NB4 (cell line): ENCODE data around the gene HYDIN.

Experiments used
- MYC ChIP-seq: IDR thresholded peaks from 2 replicates; pipeline ENCODE4 v1.6.1; 2011; ENCODE audit warnings: low read depth, low read length
- POLR2A ChIP-seq: IDR thresholded peaks from 2 replicates; pipeline ENCODE4 v1.6.1; 2011; ENCODE audit warnings: mild to moderate bottlenecking; ENCODE audit not compliant: insufficient read length; ENCODE audit errors: extremely low read depth
- TF ChIP-seq, protein P1 (sequence below): IDR thresholded peaks from one replicate; pipeline ENCODE4 v1.5.1; 2012; ENCODE audit warnings: low read depth, low read length

GRCh38 chr16:71185347-71185746, 45.2 kb downstream of the HYDIN start:
- TF ChIP-seq, protein P1, sequence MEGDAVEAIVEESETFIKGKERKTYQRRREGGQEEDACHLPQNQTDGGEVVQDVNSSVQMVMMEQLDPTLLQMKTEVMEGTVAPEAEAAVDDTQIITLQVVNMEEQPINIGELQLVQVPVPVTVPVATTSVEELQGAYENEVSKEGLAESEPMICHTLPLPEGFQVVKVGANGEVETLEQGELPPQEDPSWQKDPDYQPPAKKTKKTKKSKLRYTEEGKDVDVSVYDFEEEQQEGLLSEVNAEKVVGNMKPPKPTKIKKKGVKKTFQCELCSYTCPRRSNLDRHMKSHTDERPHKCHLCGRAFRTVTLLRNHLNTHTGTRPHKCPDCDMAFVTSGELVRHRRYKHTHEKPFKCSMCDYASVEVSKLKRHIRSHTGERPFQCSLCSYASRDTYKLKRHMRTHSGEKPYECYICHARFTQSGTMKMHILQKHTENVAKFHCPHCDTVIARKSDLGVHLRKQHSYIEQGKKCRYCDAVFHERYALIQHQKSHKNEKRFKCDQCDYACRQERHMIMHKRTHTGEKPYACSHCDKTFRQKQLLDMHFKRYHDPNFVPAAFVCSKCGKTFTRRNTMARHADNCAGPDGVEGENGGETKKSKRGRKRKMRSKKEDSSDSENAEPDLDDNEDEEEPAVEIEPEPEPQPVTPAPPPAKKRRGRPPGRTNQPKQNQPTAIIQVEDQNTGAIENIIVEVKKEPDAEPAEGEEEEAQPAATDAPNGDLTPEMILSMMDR: no peak
- TF ChIP-seq POLR2A (no peak), MYC (no peak)
